CD1c-positive myeloid dendritic cell (primary cell): ENCODE measurements around the gene CEBPZOS.

Experiments
- DNase-seq: peaks from one replicate; pipeline ENCODE4 v3.0.0-alpha.2; 2016; ENCODE audit errors: extremely low spot score

Gene CEBPZOS

GRCh38 chr2:37232131-37232933 lies 36.0 kb downstream of the CEBPZOS start:
- DNase-seq = no peak

GRCh38 chr2:37243435-37243834 lies 47.1 kb downstream of the CEBPZOS start:
- DNase-seq = no peak

- no peak for DNase-seq
These were observed 47.7 kb downstream of the CEBPZOS start for GRCh38 chr2:37244017-37244416.

GRCh38 chr2:37244755-37245154 lies 48.5 kb downstream of the CEBPZOS start:
- DNase-seq = no peak

- DNase-seq = no peak
These were observed 49.9 kb downstream of the CEBPZOS start for GRCh38 chr2:37246205-37246604.

- no peak for DNase-seq
These were observed 54.8 kb downstream of the CEBPZOS start for GRCh38 chr2:37250869-37251740.
